Measurements from ENCODE around the gene SWSAP1.
"Not testable (repeated sequence)": the region's sequence is repeated elsewhere in the genome, so short reads cannot be mapped to it uniquely, and the experiment has no call there.

SWSAP1 gene

DNA sequence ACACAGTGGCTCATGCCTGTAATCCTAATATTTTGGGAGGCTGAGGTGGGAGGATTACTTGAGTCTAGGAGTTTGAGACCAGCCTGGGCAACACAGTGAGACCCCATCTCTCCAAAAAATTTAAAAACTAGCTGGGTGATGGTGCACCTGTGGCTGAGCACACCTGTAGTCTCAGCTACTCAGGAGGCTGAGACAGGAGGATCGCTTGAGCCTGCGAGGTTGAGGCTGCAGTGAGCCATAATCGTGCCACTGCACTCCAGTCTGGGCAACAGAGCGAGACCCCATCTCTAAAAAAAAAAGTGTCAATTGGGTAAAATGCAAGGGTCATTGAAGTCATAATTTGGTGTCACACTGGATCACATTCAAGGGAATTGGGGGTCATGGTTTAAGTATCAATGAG, 20.4 kb upstream of the SWSAP1 start:
- not testable (repeated sequence) for H3K36me3 ChIP-seq (ENCODE audit: control insufficient read depth in 1 of 2, insufficient read depth in 2 of 2, low read length in 2 of 2); H3K27me3 ChIP-seq (ENCODE audit: control insufficient read depth in 1 of 2, insufficient read depth in 2 of 2, low read length in 2 of 2); H3K27ac ChIP-seq (ENCODE audit: low read depth, low read length); H3K4me3 ChIP-seq (ENCODE audit: low read depth in 1 of 2, low read length in 2 of 2); H3K9me3 ChIP-seq (ENCODE audit: control insufficient read depth in 1 of 2, low read length in 2 of 2); H3K4me1 ChIP-seq (ENCODE audit: control insufficient read depth in 1 of 2, insufficient read depth in 2 of 2, low read length in 2 of 2); H3K9ac ChIP-seq (ENCODE audit: low read depth in 1 of 2, low read length in 2 of 2)

- no peak within 1 kb of the TSS for H3K27ac ChIP-seq (ENCODE audit: low read depth, low read length)
- H3K4me3 ChIP-seq (ENCODE audit: low read depth in 1 of 2, low read length in 2 of 2), result peak within 1 kb of the TSS; percentile 57 to 66
- H3K36me3 ChIP-seq (ENCODE audit: control insufficient read depth in 1 of 2, insufficient read depth in 2 of 2, low read length in 2 of 2), result no peaks in the 10 kb centered on the region
- H3K9ac ChIP-seq (ENCODE audit: low read depth in 1 of 2, low read length in 2 of 2), result peak within 1 kb of the TSS in 1 of 2 donors; percentile 30
- H3K9me3 ChIP-seq (ENCODE audit: control insufficient read depth in 1 of 2, low read length in 2 of 2), result no peaks in the 10 kb centered on the region
- H3K4me1 ChIP-seq (ENCODE audit: control insufficient read depth in 1 of 2, insufficient read depth in 2 of 2, low read length in 2 of 2), result peaks cover 7 to 9% of the 10 kb centered on the region in 2 donors
- peaks cover 0 to 6% of the 10 kb centered on the region in 2 donors for H3K27me3 ChIP-seq (ENCODE audit: control insufficient read depth in 1 of 2, insufficient read depth in 2 of 2, low read length in 2 of 2)
These were observed 19.0 kb upstream of the SWSAP1 start, which contains the start of gene PLPPR2 for GRCh38 chr19:11355160-11356073. TSS of gene PLPPR2 (plus strand) at chr19:11355432. CDS start at chr19:11357674, 2,242 bp downstream.

GRCh38 chr19:11356074-11356397, 18.4 kb upstream of the SWSAP1 start:
- Histone ChIP-seq H3K9me3 (ENCODE audit: control insufficient read depth in 1 of 2, low read length in 2 of 2) (no peaks in the 10 kb centered on the region), H3K9ac (ENCODE audit: low read depth in 1 of 2, low read length in 2 of 2) (no peak overlapping the region), H3K4me1 (ENCODE audit: control insufficient read depth in 1 of 2, insufficient read depth in 2 of 2, low read length in 2 of 2) (peaks cover 8 to 11% of the 10 kb centered on the region in 2 donors), H3K4me3 (ENCODE audit: low read depth in 1 of 2, low read length in 2 of 2) (peak overlapping the region; percentile 57 to 66), H3K27ac (ENCODE audit: low read depth, low read length) (no peak overlapping the region), H3K36me3 (ENCODE audit: control insufficient read depth in 1 of 2, insufficient read depth in 2 of 2, low read length in 2 of 2) (no peaks in the 10 kb centered on the region), H3K27me3 (ENCODE audit: control insufficient read depth in 1 of 2, insufficient read depth in 2 of 2, low read length in 2 of 2) (peaks cover 0 to 6% of the 10 kb centered on the region in 2 donors)

GRCh38 chr19:11356676-11357550, 17.6 kb upstream of the SWSAP1 start:
- no peak overlapping the region for H3K4me3 ChIP-seq (ENCODE audit: low read depth in 1 of 2, low read length in 2 of 2)
- H3K27me3 ChIP-seq (ENCODE audit: control insufficient read depth in 1 of 2, insufficient read depth in 2 of 2, low read length in 2 of 2), result peaks cover 0 to 6% of the 10 kb centered on the region in 2 donors
- no peak overlapping the region for H3K27ac ChIP-seq (ENCODE audit: low read depth, low read length)
- H3K9me3 ChIP-seq (ENCODE audit: control insufficient read depth in 1 of 2, low read length in 2 of 2), result no peaks in the 10 kb centered on the region
- peaks cover 17 to 20% of the 10 kb centered on the region in 2 donors for H3K4me1 ChIP-seq (ENCODE audit: control insufficient read depth in 1 of 2, insufficient read depth in 2 of 2, low read length in 2 of 2)
- no peaks in the 10 kb centered on the region for H3K36me3 ChIP-seq (ENCODE audit: control insufficient read depth in 1 of 2, insufficient read depth in 2 of 2, low read length in 2 of 2)
- no peak overlapping the region for H3K9ac ChIP-seq (ENCODE audit: low read depth in 1 of 2, low read length in 2 of 2)

- peaks cover 0 to 6% of the 10 kb centered on the region in 2 donors for H3K27me3 ChIP-seq (ENCODE audit: control insufficient read depth in 1 of 2, insufficient read depth in 2 of 2, low read length in 2 of 2)
- H3K9me3 ChIP-seq (ENCODE audit: control insufficient read depth in 1 of 2, low read length in 2 of 2), result no peaks in the 10 kb centered on the region
- no peak overlapping the region for H3K9ac ChIP-seq (ENCODE audit: low read depth in 1 of 2, low read length in 2 of 2)
- peaks cover 19 to 20% of the 10 kb centered on the region in 2 donors for H3K4me1 ChIP-seq (ENCODE audit: control insufficient read depth in 1 of 2, insufficient read depth in 2 of 2, low read length in 2 of 2)
- H3K36me3 ChIP-seq (ENCODE audit: control insufficient read depth in 1 of 2, insufficient read depth in 2 of 2, low read length in 2 of 2), result peaks cover 0 to 4% of the 10 kb centered on the region in 2 donors
- no peak overlapping the region for H3K4me3 ChIP-seq (ENCODE audit: low read depth in 1 of 2, low read length in 2 of 2)
- no peak overlapping the region for H3K27ac ChIP-seq (ENCODE audit: low read depth, low read length)
These were observed 15.0 kb upstream of the SWSAP1 start for GRCh38 chr19:11359421-11359820.

DNA sequence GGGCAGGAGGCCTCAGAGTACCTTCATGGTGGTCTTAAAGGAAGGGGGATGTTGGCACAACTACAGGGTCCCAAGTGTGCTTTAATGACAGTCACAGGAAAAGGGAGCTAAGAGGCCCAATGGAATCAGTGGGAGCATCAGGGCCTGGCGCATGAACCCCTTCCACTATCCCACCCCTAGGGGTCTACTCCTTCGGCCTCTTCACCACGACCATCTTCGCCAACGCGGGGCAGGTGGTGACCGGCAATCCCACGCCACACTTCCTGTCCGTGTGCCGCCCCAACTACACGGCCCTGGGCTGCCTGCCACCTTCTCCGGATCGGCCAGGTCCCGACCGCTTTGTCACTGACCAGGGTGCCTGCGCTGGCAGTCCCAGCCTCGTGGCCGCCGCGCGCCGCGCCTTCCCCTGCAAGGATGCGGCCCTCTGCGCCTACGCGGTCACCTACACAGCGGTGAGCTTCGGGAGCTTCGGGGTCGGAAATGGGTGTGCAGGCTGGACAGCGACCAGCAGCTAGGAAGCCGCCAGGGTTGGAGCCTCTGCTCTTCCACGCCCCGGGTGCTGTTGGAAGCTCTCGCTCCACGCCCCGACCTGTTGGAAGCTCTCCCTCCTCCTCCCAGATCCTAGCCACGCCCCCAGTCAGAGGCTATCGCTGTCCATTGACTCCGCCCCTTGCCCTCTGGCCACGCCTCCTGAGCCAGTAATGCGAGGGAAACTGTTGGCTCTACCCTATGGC, 13.3 kb upstream of the SWSAP1 start:
- Histone ChIP-seq H3K4me1 (ENCODE audit: control insufficient read depth in 1 of 2, insufficient read depth in 2 of 2, low read length in 2 of 2) (peaks cover 13 to 14% of the 10 kb centered on the region in 2 donors), H3K4me3 (ENCODE audit: low read depth in 1 of 2, low read length in 2 of 2) (no peak overlapping the region), H3K9me3 (ENCODE audit: control insufficient read depth in 1 of 2, low read length in 2 of 2) (no peaks in the 10 kb centered on the region), H3K27me3 (ENCODE audit: control insufficient read depth in 1 of 2, insufficient read depth in 2 of 2, low read length in 2 of 2) (no peaks in the 10 kb centered on the region), H3K9ac (ENCODE audit: low read depth in 1 of 2, low read length in 2 of 2) (no peak overlapping the region), H3K36me3 (ENCODE audit: control insufficient read depth in 1 of 2, insufficient read depth in 2 of 2, low read length in 2 of 2) (peaks cover 0 to 9% of the 10 kb centered on the region in 2 donors), H3K27ac (ENCODE audit: low read depth, low read length) (no peak overlapping the region)

DNA sequence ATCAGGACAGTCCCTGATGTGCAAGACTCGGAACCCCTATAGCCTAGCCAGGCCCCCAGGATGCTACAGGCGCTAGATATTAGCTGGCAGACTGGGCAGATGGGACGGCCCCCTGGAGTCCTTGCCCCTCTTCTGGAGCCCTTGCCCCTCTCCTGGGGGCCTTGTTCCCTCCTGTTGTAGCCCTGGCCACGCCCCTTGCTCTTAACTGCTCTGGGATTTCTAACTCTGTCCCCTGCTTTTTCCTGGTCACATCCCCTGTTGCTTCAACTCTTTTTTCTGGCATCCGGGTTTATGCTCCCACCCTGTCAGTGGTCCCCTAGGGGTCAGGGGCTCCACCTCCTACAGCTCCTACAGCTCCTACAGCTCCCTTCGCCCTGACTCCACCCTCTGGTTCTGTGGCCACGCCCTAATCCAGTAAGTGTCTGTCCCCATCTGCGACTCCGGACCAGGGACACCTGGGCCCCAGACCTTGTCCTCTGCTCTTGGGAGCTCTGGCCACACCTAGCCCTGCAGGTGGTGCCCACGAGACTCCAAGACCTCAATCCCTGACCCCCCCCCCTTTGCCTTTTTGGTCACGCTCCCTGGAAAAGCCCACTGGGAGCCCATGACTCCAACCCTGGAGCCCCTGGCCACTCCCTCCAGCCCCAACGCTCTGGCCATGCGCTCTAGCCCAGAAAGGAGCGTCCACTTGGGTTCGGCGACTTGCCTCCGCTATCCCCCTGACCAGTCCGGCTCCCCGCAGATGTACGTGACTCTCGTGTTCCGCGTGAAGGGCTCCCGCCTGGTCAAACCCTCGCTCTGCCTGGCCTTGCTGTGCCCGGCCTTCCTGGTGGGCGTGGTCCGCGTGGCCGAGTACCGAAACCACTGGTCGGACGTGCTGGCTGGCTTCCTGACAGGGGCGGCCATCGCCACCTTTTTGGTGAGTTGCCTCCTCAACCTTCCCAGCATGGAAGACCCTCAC, 12.4 kb upstream of the SWSAP1 start:
- Histone ChIP-seq H3K9ac (ENCODE audit: low read depth in 1 of 2, low read length in 2 of 2) (no peak overlapping the region), H3K9me3 (ENCODE audit: control insufficient read depth in 1 of 2, low read length in 2 of 2) (no peaks in the 10 kb centered on the region), H3K36me3 (ENCODE audit: control insufficient read depth in 1 of 2, insufficient read depth in 2 of 2, low read length in 2 of 2) (peaks cover 0 to 9% of the 10 kb centered on the region in 2 donors), H3K27ac (ENCODE audit: low read depth, low read length) (no peak overlapping the region), H3K4me3 (ENCODE audit: low read depth in 1 of 2, low read length in 2 of 2) (no peak overlapping the region), H3K4me1 (ENCODE audit: control insufficient read depth in 1 of 2, insufficient read depth in 2 of 2, low read length in 2 of 2) (peaks cover 11 to 13% of the 10 kb centered on the region in 2 donors), H3K27me3 (ENCODE audit: control insufficient read depth in 1 of 2, insufficient read depth in 2 of 2, low read length in 2 of 2) (no peaks in the 10 kb centered on the region)

- peaks cover 0 to 9% of the 10 kb centered on the region in 2 donors for H3K36me3 ChIP-seq (ENCODE audit: control insufficient read depth in 1 of 2, insufficient read depth in 2 of 2, low read length in 2 of 2)
These were observed 10.6 kb upstream of the SWSAP1 start for GRCh38 chr19:11363881-11364280.

DNA sequence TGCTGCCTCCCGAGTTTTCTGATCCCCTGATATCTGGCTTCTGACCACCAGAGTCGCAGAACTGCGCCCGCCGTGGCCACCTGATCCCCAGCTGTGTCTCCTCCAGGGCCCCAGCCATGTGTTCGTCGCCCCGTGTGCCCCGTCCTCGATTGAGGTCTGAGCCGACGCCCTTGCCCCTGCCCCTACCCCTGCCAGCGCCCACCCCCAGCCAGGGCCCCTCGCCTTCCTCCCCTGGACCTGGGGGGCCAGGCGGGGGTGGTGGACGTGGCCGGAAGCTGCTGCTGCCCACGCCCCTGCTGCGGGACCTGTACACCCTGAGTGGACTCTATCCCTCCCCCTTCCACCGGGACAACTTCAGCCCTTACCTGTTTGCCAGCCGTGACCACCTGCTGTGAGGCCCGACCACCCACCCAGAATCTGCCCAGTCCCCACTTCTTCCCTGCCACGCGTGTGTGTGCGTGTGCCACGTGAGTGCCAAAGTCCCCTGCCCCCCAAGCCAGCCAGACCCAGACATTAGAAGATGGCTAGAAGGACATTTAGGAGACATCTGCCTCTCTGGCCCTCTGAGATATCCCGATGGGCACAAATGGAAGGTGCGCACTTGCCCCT, 10.1 kb upstream of the SWSAP1 start:
- Histone ChIP-seq H3K27me3 (ENCODE audit: control insufficient read depth in 1 of 2, insufficient read depth in 2 of 2, low read length in 2 of 2) (no peaks in the 10 kb centered on the region), H3K4me3 (ENCODE audit: low read depth in 1 of 2, low read length in 2 of 2) (no peak overlapping the region), H3K36me3 (ENCODE audit: control insufficient read depth in 1 of 2, insufficient read depth in 2 of 2, low read length in 2 of 2) (peaks cover 0 to 9% of the 10 kb centered on the region in 2 donors), H3K9ac (ENCODE audit: low read depth in 1 of 2, low read length in 2 of 2) (no peak overlapping the region), H3K4me1 (ENCODE audit: control insufficient read depth in 1 of 2, insufficient read depth in 2 of 2, low read length in 2 of 2) (peaks cover 11 to 13% of the 10 kb centered on the region in 2 donors), H3K27ac (ENCODE audit: low read depth, low read length) (no peak overlapping the region), H3K9me3 (ENCODE audit: control insufficient read depth in 1 of 2, low read length in 2 of 2) (no peaks in the 10 kb centered on the region)

More at GRCh38 chr19:11363881-11364280, 10.6 kb upstream of the SWSAP1 start:
- no peaks in the 10 kb centered on the region for H3K27me3 ChIP-seq (ENCODE audit: control insufficient read depth in 1 of 2, insufficient read depth in 2 of 2, low read length in 2 of 2)
- H3K9me3 ChIP-seq (ENCODE audit: control insufficient read depth in 1 of 2, low read length in 2 of 2), result no peaks in the 10 kb centered on the region
- no peak overlapping the region for H3K4me3 ChIP-seq (ENCODE audit: low read depth in 1 of 2, low read length in 2 of 2)
- peaks cover 11 to 13% of the 10 kb centered on the region in 2 donors for H3K4me1 ChIP-seq (ENCODE audit: control insufficient read depth in 1 of 2, insufficient read depth in 2 of 2, low read length in 2 of 2)
- H3K9ac ChIP-seq (ENCODE audit: low read depth in 1 of 2, low read length in 2 of 2), result no peak overlapping the region
- H3K27ac ChIP-seq (ENCODE audit: low read depth, low read length), result no peak overlapping the region

All from duodenal mucosa (tissue), 2 donors.